Liver (tissue), 9 donors: ENCODE data around the gene MAP2K7. TPM values are rescaled to one million over a fixed set of nuclear protein-coding genes. Genes with fewer than 3 reads are reported as not detected.

Source experiments
- DNase-seq: peaks from one replicate; pipeline ENCODE4 v3.0.0-alpha.2; 2017; ENCODE audit warnings: low spot score
- H3K27ac ChIP-seq, 2 donors: one replicate each; pipeline ENCODE4 v1.7.0; 2013; ENCODE audit warnings: inconsistent platforms in 2 of 2, low read length in 2 of 2, control low read depth in 1 of 2, low read depth in 1 of 2, mild to moderate bottlenecking in 1 of 2
- H3K27me3 ChIP-seq, 4 donors: one replicate each; pipeline versions ENCODE4 v1.6.1 to v1.7.0; 2013; ENCODE audit warnings: low read length in 3 of 4, inconsistent platforms in 1 of 4, mild to moderate bottlenecking in 1 of 4, moderate library complexity in 1 of 4; ENCODE audit not compliant: control insufficient read depth in 4 of 4, insufficient read depth in 4 of 4
- H3K36me3 ChIP-seq, 4 donors: one replicate each; pipeline versions ENCODE4 v1.6.1 to v1.7.0; 2013; ENCODE audit warnings: low read length in 3 of 4, mild to moderate bottlenecking in 3 of 4, low read depth in 1 of 4, moderate library complexity in 1 of 4; ENCODE audit not compliant: control insufficient read depth in 4 of 4, insufficient read depth in 3 of 4
- H3K4me1 ChIP-seq, 4 donors: one replicate each; pipeline versions ENCODE4 v1.6.1 to v1.7.0; 2013; ENCODE audit warnings: low read length in 3 of 4, mild to moderate bottlenecking in 3 of 4, moderate library complexity in 1 of 4; ENCODE audit not compliant: control insufficient read depth in 4 of 4, insufficient read depth in 4 of 4
- H3K4me3 ChIP-seq, 3 donors: one replicate each; pipeline versions ENCODE4 v1.6.1 to v1.7.0; 2013; ENCODE audit warnings: low read length in 3 of 3, control low read depth in 1 of 3, low read depth in 1 of 3, mild to moderate bottlenecking in 1 of 3
- H3K9ac ChIP-seq, 2 donors: one replicate each; pipeline ENCODE4 v1.7.0; 2013; ENCODE audit warnings: low read length in 2 of 2, mild to moderate bottlenecking in 2 of 2, moderate library complexity in 2 of 2, control low read depth in 1 of 2, low read depth in 1 of 2
- H3K9me3 ChIP-seq, 4 donors: one replicate each; pipeline versions ENCODE4 v1.6.1 to v1.7.0; 2013; ENCODE audit warnings: low read length in 3 of 4; ENCODE audit not compliant: control insufficient read depth in 4 of 4
- EGR1 ChIP-seq, 2 donors: IDR thresholded peaks; 2 replicates each; pipeline ENCODE4 v1.6.1; 2016 to 2018; ENCODE audit warnings: antibody characterized with exemption in 2 of 2, low read depth in 2 of 2
- FOXA1 ChIP-seq: IDR thresholded peaks from 2 replicates; pipeline ENCODE4 v1.6.1; 2016; ENCODE audit warnings: antibody characterized with exemption
- FOXA2 ChIP-seq: IDR thresholded peaks from 2 replicates; pipeline ENCODE4 v1.6.1; 2016; ENCODE audit warnings: antibody characterized with exemption
- GABPA ChIP-seq, 2 donors: IDR thresholded peaks in 1 of 2; conservative IDR thresholded peaks in 1 of 2; 2 replicates each; pipeline ENCODE4 v1.6.1; 2016; ENCODE audit warnings: antibody characterized with exemption in 2 of 2, mild to moderate bottlenecking in 1 of 2, moderate library complexity in 1 of 2
- HNF4A ChIP-seq, 2 donors: conservative IDR thresholded peaks; 2 replicates each; pipeline ENCODE4 v1.6.1; 2016; ENCODE audit warnings: antibody characterized with exemption in 2 of 2, mild to moderate bottlenecking in 2 of 2
- HNF4G ChIP-seq: IDR thresholded peaks from 2 replicates; pipeline ENCODE4 v1.6.1; 2016; ENCODE audit warnings: antibody characterized with exemption
- JUND ChIP-seq, 2 donors: IDR thresholded peaks; 2 replicates each; pipeline ENCODE4 v1.6.1; 2016; ENCODE audit warnings: antibody characterized with exemption in 2 of 2
- NR2F2 ChIP-seq: IDR thresholded peaks from 2 replicates; pipeline ENCODE4 v1.6.1; 2016; ENCODE audit warnings: antibody characterized with exemption
- RAD21 ChIP-seq, 2 donors: IDR thresholded peaks; 2 replicates each; pipeline ENCODE4 v1.6.1; 2016; ENCODE audit warnings: antibody characterized with exemption in 2 of 2, mild to moderate bottlenecking in 2 of 2
- RXRA ChIP-seq, 2 donors: IDR thresholded peaks; 2 replicates each; pipeline ENCODE4 v1.6.1; 2017 to 2018; ENCODE audit warnings: antibody characterized with exemption in 2 of 2, mild to moderate bottlenecking in 1 of 2
- SP1 ChIP-seq: IDR thresholded peaks from 2 replicates; pipeline ENCODE4 v1.6.1; 2018; ENCODE audit warnings: antibody characterized with exemption, mild to moderate bottlenecking
- TAF1 ChIP-seq: conservative IDR thresholded peaks from 2 replicates; pipeline ENCODE4 v1.6.1; 2016; ENCODE audit warnings: antibody characterized with exemption, mild to moderate bottlenecking
- YY1 ChIP-seq: IDR thresholded peaks from 2 replicates; pipeline ENCODE4 v1.6.1; 2016; ENCODE audit warnings: antibody characterized with exemption, mild to moderate bottlenecking
- WGBS: extraction: QIAGEN DNeasy Blood & Tissue Kit; methylation state at CpG from one replicate; pipeline ENCODE4 v1.1.7; 2013; 5-methylcytosine and 5-hydroxymethylcytosine counted together
- polyA plus RNA-seq, 2 donors: library from polyadenylated mRNA; stranded (reverse) in 1 of 2; unstranded in 1 of 2; fragments of 200-250 nt in 1 of 2; fragments of >200 nt in 1 of 2; fragmentation: Nextera tagmentation in 1 of 2; extraction: Ambion mirVana in 1 of 2; gene quantifications; one replicate each; pipeline versions ENCODE4 v1.2.1 to v1.2.3, GENCODE V29; 2013 to 2015
- total RNA-seq, 2 donors: library from RNA; depleted of rRNA; stranded (reverse); fragments of >200 nt; gene quantifications; one replicate each; pipeline ENCODE4 v1.2.3, GENCODE V29; 2014
- TF ChIP-seq, protein P1 (sequence below): IDR thresholded peaks from 2 replicates; pipeline ENCODE4 v1.6.1; 2016; ENCODE audit warnings: antibody characterized with exemption, mild to moderate bottlenecking
- TF ChIP-seq, protein P2 (sequence below): fragments of 150-350 bp; IDR thresholded peaks from 2 replicates; pipeline ENCODE4 v1.5.1; 2017; ENCODE audit warnings: improper control_type of control experiment, low read depth, low read length; ENCODE audit not compliant: missing input control
- TF ChIP-seq, protein P3 (sequence below): IDR thresholded peaks from 2 replicates; pipeline ENCODE4 v1.6.1; 2016; ENCODE audit warnings: antibody characterized with exemption
- TF ChIP-seq, protein P4 (sequence below): IDR thresholded peaks from 2 replicates; pipeline ENCODE4 v1.6.1; 2016; ENCODE audit warnings: antibody characterized with exemption
- TF ChIP-seq, protein P5 (sequence below): IDR thresholded peaks from 2 replicates; pipeline ENCODE4 v1.6.1; 2016; ENCODE audit warnings: antibody characterized with exemption
- donor health status: healthy.
- donor health status: healthy.
- donor health status: healthy.
- donor health status: healthy.
- donor health status: healthy.

The MAP2K7 gene
- total and polyA plus RNA-seq, 4 donors = 3.0 to 11.7 (median 9.5) TPM

DNA sequence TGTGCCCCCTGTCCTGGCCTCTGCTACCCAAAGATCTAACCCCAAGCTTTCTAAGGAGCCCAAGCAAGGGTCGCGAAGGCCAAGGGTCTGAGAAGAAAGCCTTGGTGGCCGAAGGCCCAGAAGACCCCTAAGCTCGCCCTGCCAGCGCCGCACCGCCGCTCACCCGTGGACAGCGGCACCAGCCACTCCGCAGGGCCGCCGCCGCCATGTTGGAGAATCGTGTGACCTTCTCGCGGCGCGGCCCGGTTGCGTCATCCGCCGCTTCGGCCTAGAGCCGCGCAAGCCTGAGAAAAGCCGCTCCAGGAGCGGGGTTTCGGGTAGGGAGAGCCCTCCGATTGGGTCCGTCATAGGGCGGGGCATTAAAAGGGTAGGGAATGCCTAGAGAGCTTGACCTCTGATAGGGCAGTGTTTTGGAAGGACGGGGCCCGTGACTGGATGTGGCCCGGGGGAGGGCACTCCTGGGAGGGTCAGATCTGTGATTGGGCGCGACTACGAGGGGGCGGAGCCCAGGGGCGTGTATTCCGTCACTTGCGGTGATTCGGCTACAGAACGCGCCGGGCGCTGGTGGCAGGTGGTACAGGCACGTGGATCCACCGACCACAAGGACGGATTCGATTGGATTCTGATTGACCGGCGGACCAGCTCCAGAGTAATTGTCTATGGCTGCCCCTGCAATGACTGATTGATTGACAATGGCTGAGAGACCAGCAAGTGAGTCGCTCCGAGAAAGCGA lies 39.9 kb downstream of the MAP2K7 start, which contains the start of gene TIMM44:
TIMM44 (minus strand) TSS at position 223 of the 733 bp plus-strand sequence; CDS start at position 208, 15 bp downstream.
- Histone ChIP-seq H3K9me3 (no peaks in the 10 kb centered on the region), H3K4me1 (peaks cover 3 to 23% (median 11%) of the 10 kb centered on the region in 4 donors), H3K36me3 (peaks cover 5 to 17% (median 7%) of the 10 kb centered on the region in 4 donors), H3K27me3 (no peaks in the 10 kb centered on the region), H3K9ac (peak within 1 kb of the TSS; percentile 70 to 84), H3K4me3 (peak within 1 kb of the TSS; percentile 73 to 94 (median 79)), H3K27ac (peak within 1 kb of the TSS; percentile 89 to 95)
- TF ChIP-seq HNF4A (conservative IDR thresholded peaks at IDR 0.05) (peak in 1 of 2 donors; percentile 41), RXRA (IDR thresholded peaks at IDR 0.05) (peak; percentile 78), HNF4G (no peak), TAF1 (peak; percentile 6), RAD21 (IDR thresholded peaks at IDR 0.05) (no peak), SP1 (peak; percentile 96), YY1 (peak; percentile 99), NR2F2 (peak; percentile 96), GABPA (IDR thresholded peaks at IDR 0.05 in 1 of 2, conservative IDR thresholded peaks at IDR 0.05 in 1 of 2) (peak in 1 of 2 donors; percentile 62), EGR1 (IDR thresholded peaks at IDR 0.05; ENCODE audit: low read depth in 2 of 2) (peak; percentile 44 to 53), JUND (IDR thresholded peaks at IDR 0.05) (peak; percentile 41 to 79), FOXA2 (peak; percentile 46), FOXA1 (no peak)
- TF ChIP-seq, protein P1, sequence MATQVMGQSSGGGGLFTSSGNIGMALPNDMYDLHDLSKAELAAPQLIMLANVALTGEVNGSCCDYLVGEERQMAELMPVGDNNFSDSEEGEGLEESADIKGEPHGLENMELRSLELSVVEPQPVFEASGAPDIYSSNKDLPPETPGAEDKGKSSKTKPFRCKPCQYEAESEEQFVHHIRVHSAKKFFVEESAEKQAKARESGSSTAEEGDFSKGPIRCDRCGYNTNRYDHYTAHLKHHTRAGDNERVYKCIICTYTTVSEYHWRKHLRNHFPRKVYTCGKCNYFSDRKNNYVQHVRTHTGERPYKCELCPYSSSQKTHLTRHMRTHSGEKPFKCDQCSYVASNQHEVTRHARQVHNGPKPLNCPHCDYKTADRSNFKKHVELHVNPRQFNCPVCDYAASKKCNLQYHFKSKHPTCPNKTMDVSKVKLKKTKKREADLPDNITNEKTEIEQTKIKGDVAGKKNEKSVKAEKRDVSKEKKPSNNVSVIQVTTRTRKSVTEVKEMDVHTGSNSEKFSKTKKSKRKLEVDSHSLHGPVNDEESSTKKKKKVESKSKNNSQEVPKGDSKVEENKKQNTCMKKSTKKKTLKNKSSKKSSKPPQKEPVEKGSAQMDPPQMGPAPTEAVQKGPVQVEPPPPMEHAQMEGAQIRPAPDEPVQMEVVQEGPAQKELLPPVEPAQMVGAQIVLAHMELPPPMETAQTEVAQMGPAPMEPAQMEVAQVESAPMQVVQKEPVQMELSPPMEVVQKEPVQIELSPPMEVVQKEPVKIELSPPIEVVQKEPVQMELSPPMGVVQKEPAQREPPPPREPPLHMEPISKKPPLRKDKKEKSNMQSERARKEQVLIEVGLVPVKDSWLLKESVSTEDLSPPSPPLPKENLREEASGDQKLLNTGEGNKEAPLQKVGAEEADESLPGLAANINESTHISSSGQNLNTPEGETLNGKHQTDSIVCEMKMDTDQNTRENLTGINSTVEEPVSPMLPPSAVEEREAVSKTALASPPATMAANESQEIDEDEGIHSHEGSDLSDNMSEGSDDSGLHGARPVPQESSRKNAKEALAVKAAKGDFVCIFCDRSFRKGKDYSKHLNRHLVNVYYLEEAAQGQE = peak; percentile 86
- TF ChIP-seq, protein P2, sequence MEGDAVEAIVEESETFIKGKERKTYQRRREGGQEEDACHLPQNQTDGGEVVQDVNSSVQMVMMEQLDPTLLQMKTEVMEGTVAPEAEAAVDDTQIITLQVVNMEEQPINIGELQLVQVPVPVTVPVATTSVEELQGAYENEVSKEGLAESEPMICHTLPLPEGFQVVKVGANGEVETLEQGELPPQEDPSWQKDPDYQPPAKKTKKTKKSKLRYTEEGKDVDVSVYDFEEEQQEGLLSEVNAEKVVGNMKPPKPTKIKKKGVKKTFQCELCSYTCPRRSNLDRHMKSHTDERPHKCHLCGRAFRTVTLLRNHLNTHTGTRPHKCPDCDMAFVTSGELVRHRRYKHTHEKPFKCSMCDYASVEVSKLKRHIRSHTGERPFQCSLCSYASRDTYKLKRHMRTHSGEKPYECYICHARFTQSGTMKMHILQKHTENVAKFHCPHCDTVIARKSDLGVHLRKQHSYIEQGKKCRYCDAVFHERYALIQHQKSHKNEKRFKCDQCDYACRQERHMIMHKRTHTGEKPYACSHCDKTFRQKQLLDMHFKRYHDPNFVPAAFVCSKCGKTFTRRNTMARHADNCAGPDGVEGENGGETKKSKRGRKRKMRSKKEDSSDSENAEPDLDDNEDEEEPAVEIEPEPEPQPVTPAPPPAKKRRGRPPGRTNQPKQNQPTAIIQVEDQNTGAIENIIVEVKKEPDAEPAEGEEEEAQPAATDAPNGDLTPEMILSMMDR = no peak
- TF ChIP-seq, protein P3, sequence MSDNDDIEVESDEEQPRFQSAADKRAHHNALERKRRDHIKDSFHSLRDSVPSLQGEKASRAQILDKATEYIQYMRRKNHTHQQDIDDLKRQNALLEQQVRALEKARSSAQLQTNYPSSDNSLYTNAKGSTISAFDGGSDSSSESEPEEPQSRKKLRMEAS = peak; percentile 90
- TF ChIP-seq, protein P4, sequence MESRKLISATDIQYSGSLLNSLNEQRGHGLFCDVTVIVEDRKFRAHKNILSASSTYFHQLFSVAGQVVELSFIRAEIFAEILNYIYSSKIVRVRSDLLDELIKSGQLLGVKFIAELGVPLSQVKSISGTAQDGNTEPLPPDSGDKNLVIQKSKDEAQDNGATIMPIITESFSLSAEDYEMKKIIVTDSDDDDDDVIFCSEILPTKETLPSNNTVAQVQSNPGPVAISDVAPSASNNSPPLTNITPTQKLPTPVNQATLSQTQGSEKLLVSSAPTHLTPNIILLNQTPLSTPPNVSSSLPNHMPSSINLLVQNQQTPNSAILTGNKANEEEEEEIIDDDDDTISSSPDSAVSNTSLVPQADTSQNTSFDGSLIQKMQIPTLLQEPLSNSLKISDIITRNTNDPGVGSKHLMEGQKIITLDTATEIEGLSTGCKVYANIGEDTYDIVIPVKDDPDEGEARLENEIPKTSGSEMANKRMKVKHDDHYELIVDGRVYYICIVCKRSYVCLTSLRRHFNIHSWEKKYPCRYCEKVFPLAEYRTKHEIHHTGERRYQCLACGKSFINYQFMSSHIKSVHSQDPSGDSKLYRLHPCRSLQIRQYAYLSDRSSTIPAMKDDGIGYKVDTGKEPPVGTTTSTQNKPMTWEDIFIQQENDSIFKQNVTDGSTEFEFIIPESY = peak; percentile 91
- TF ChIP-seq, protein P5, sequence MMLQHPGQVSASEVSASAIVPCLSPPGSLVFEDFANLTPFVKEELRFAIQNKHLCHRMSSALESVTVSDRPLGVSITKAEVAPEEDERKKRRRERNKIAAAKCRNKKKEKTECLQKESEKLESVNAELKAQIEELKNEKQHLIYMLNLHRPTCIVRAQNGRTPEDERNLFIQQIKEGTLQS = peak; percentile 95
- under 1% methylated on average over 56 of the region's 56 CpGs for WGBS
- DNase-seq = peak; percentile 97
